Ishikawa (cell line): Measurements from ENCODE around the gene FBXO24.

ENCODE experiments used
- CEBPB ChIP-seq: IDR thresholded peaks from 2 replicates; pipeline ENCODE4 v1.6.1; 2012
- CREB1 ChIP-seq: IDR thresholded peaks from 2 replicates; pipeline ENCODE4 v1.6.1; 2012; ENCODE audit warnings: low read depth
- EGR1 ChIP-seq: IDR thresholded peaks from 2 replicates; pipeline ENCODE4 v1.6.1; 2012
- EP300 ChIP-seq: IDR thresholded peaks from 2 replicates; pipeline ENCODE4 v1.6.1; 2012; ENCODE audit warnings: borderline replicate concordance
- FOXM1 ChIP-seq: IDR thresholded peaks from 2 replicates; pipeline ENCODE4 v1.6.1; 2012; ENCODE audit warnings: low read depth, borderline replicate concordance
- MAX ChIP-seq: IDR thresholded peaks from 2 replicates; pipeline ENCODE4 v1.6.1; 2012
- NFIC ChIP-seq: IDR thresholded peaks from 2 replicates; pipeline ENCODE4 v1.6.1; 2012
- RAD21 ChIP-seq: IDR thresholded peaks from 2 replicates; pipeline ENCODE4 v1.6.1; 2012; ENCODE audit warnings: low read depth
- REST ChIP-seq: IDR thresholded peaks from 2 replicates; pipeline ENCODE4 v1.6.1; 2012; ENCODE audit warnings: low read depth, mild to moderate bottlenecking
- TAF1 ChIP-seq: IDR thresholded peaks from 2 replicates; pipeline ENCODE4 v1.6.1; 2012; ENCODE audit warnings: low read depth, mild to moderate bottlenecking
- TCF12 ChIP-seq: IDR thresholded peaks from 2 replicates; pipeline ENCODE4 v1.6.1; 2012; ENCODE audit warnings: low read depth
- TEAD4 ChIP-seq: IDR thresholded peaks from 2 replicates; pipeline ENCODE4 v1.6.1; 2012
- USF1 ChIP-seq: IDR thresholded peaks from 2 replicates; pipeline ENCODE4 v1.6.1; 2012
- YY1 ChIP-seq: IDR thresholded peaks from 2 replicates; pipeline ENCODE4 v1.6.1; 2012; ENCODE audit warnings: low read depth
- ZBTB7A ChIP-seq: IDR thresholded peaks from 2 replicates; pipeline ENCODE4 v1.6.1; 2012; ENCODE audit warnings: low read depth

Gene FBXO24

GRCh38 chr7:100599911-100600729 lies 14.0 kb downstream of the FBXO24 start:
- no peak for TF ChIP-seq YY1
- no peak for TF ChIP-seq CEBPB
- no peak for TF ChIP-seq EP300
- no peak for TF ChIP-seq TAF1
- TF ChIP-seq RAD21: no peak
- TF ChIP-seq REST: no peak
- TF ChIP-seq MAX: no peak
- no peak for TF ChIP-seq TEAD4
- no peak for TF ChIP-seq CREB1
- no peak for TF ChIP-seq TCF12
- no peak for TF ChIP-seq EGR1
- TF ChIP-seq NFIC: no peak
- no peak for TF ChIP-seq USF1
- TF ChIP-seq FOXM1: no peak
- no peak for TF ChIP-seq ZBTB7A

GRCh38 chr7:100600730-100601038 lies 14.6 kb downstream of the FBXO24 start:
- no peak for TF ChIP-seq EP300
- TF ChIP-seq NFIC: no peak
- TF ChIP-seq ZBTB7A: no peak
- no peak for TF ChIP-seq EGR1
- no peak for TF ChIP-seq YY1
- TF ChIP-seq TCF12: no peak
- no peak for TF ChIP-seq TEAD4
- TF ChIP-seq FOXM1: no peak
- no peak for TF ChIP-seq RAD21
- no peak for TF ChIP-seq MAX

- TF ChIP-seq TEAD4 (no peak), EGR1 (no peak), TAF1 (no peak), CREB1 (no peak), ZBTB7A (no peak), TCF12 (no peak), USF1 (no peak), NFIC (no peak), MAX (no peak), YY1 (no peak), REST (no peak), EP300 (no peak), FOXM1 (no peak), CEBPB (no peak), RAD21 (no peak)
These were observed 17.0 kb downstream of the FBXO24 start for GRCh38 chr7:100602889-100603725.

- TF ChIP-seq YY1 (no peak), CREB1 (no peak), MAX (0 out of 2 replicates have a peak, but pooled peaks have one; percentile 29)
These were observed 17.5 kb downstream of the FBXO24 start for GRCh38 chr7:100603726-100604027.
